ENCODE data around the gene SSTR3.
"Not testable (repeated sequence)": the region's sequence is repeated elsewhere in the genome, so short reads cannot be mapped to it uniquely, and the experiment has no call there.

DNA sequence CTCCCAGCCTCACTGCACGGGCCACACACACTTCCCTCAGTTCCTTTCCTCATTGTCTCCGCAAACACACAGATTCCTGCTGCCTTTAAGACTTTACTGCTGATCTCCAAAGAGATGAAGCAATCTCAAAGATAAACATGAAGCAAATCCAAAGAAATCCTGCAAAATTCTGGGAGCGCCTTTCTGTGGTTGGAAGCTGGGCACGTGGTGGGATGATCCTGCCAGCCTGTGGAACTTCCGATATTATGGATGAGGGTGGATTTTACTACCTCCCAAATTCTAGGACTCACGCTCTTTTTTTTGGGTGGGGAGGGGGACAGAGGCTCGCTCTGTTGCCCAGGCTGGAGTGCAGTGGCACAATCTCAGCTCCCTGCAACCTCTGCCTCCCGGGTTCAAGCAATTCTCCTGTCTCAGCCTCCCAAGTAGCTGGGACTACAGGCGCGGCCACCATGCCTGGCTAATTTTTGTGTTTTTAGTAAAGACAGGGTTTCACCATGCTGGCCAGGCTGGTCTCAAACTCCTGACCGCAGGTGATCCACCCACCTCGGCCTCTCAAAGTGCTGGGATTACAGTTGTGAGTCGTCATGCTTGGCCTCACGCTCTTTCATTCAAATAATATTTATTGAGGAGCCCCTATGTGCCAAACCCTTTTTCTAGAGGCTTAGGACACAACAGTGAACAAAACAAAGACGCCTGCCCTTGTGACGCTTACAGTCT lies 41.4 kb downstream of the SSTR3 start:
- not testable (repeated sequence) for TF ChIP-seq MAX (IDR thresholded peaks at IDR 0.05); GABPA (IDR thresholded peaks at IDR 0.05 in 1 of 2, conservative IDR thresholded peaks at IDR 0.05 in 1 of 2); EGR1 (IDR thresholded peaks at IDR 0.05; ENCODE audit: low read depth in 2 of 2); YY1 (IDR thresholded peaks at IDR 0.05); RAD21 (IDR thresholded peaks at IDR 0.05); REST (IDR thresholded peaks at IDR 0.05); HNF4G (IDR thresholded peaks at IDR 0.05); JUND (IDR thresholded peaks at IDR 0.05); FOXA1 (IDR thresholded peaks at IDR 0.05); SP1 (IDR thresholded peaks at IDR 0.05); TAF1 (conservative IDR thresholded peaks at IDR 0.05); NR2F2 (IDR thresholded peaks at IDR 0.05)
- TF ChIP-seq, protein P1, sequence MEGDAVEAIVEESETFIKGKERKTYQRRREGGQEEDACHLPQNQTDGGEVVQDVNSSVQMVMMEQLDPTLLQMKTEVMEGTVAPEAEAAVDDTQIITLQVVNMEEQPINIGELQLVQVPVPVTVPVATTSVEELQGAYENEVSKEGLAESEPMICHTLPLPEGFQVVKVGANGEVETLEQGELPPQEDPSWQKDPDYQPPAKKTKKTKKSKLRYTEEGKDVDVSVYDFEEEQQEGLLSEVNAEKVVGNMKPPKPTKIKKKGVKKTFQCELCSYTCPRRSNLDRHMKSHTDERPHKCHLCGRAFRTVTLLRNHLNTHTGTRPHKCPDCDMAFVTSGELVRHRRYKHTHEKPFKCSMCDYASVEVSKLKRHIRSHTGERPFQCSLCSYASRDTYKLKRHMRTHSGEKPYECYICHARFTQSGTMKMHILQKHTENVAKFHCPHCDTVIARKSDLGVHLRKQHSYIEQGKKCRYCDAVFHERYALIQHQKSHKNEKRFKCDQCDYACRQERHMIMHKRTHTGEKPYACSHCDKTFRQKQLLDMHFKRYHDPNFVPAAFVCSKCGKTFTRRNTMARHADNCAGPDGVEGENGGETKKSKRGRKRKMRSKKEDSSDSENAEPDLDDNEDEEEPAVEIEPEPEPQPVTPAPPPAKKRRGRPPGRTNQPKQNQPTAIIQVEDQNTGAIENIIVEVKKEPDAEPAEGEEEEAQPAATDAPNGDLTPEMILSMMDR (IDR thresholded peaks at IDR 0.05; ENCODE audit: low read depth, low read length, missing input control): not testable (repeated sequence)
- TF ChIP-seq, protein P2, sequence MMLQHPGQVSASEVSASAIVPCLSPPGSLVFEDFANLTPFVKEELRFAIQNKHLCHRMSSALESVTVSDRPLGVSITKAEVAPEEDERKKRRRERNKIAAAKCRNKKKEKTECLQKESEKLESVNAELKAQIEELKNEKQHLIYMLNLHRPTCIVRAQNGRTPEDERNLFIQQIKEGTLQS (IDR thresholded peaks at IDR 0.05): not testable (repeated sequence)

Measured in liver (tissue), 3 donors.